HEK293 (cell line): ENCODE data around the gene ARHGEF4.

Experiments used
- CTCF ChIP-seq: fragments of 450-650 bp; formaldehyde crosslinking; IDR thresholded peaks from 2 replicates; pipeline ENCODE4 v1.5.1; 2016; ENCODE audit warnings: missing biosample characterization, missing genetic modification characterization
- HIC1 ChIP-seq: fragments of 450-650 bp; formaldehyde crosslinking; IDR thresholded peaks from 2 replicates; pipeline ENCODE4 v1.5.1; 2016; ENCODE audit warnings: missing biosample characterization, missing genetic modification characterization
- ZBTB1 ChIP-seq: fragments of 450-650 bp; formaldehyde crosslinking; IDR thresholded peaks from 2 replicates; pipeline ENCODE4 v1.5.1; 2016; ENCODE audit warnings: missing biosample characterization, missing genetic modification characterization
- ZNF140 ChIP-seq: fragments of 450-650 bp; formaldehyde crosslinking; IDR thresholded peaks from 2 replicates; pipeline ENCODE4 v1.5.1; 2016; ENCODE audit warnings: missing biosample characterization, missing genetic modification characterization
- ZNF184 ChIP-seq: fragments of 450-650 bp; IDR thresholded peaks from 2 replicates; pipeline ENCODE4 v1.5.1; 2018; ENCODE audit warnings: missing biosample characterization, mild to moderate bottlenecking, missing genetic modification characterization
- ZNF274 ChIP-seq, 2 experiments: fragments of 200-500 bp in 1 of 2; fragments of 450-650 bp in 1 of 2; sonication (Bioruptor generic) in 1 of 2; formaldehyde crosslinking in 1 of 2; IDR thresholded peaks; 2 replicates each; pipeline versions ENCODE4 v1.5.1 to v1.6.1; 2014 to 2016; ENCODE audit warnings: borderline replicate concordance in 1 of 2, inconsistent platforms in 1 of 2, low read length in 1 of 2, missing biosample characterization in 1 of 2, missing genetic modification characterization in 1 of 2
- ZNF350 ChIP-seq: fragments of 450-650 bp; formaldehyde crosslinking; IDR thresholded peaks from 2 replicates; pipeline ENCODE4 v1.5.0; 2017; ENCODE audit warnings: missing biosample characterization, mild to moderate bottlenecking, missing genetic modification characterization
- ZNF558 ChIP-seq: fragments of 450-650 bp; formaldehyde crosslinking; IDR thresholded peaks from 2 replicates; pipeline ENCODE4 v1.5.1; 2016; ENCODE audit warnings: missing biosample characterization, missing genetic modification characterization

- no peak for TF ChIP-seq CTCF (tag by site-specific recombination)
- no peak for TF ChIP-seq ZBTB1 (tag by site-specific recombination)
- TF ChIP-seq ZNF350: no peak
- TF ChIP-seq ZNF274 (IDR thresholded peaks at IDR 0.05; ENCODE audit: low read length): no peak
- no peak for TF ChIP-seq ZNF274 (tag by site-specific recombination; IDR thresholded peaks at IDR 0.05; ENCODE audit: borderline replicate concordance)
- TF ChIP-seq ZNF184 (tag by site-specific recombination): no peak
- no peak for TF ChIP-seq ZNF558 (tag by site-specific recombination)
- no peak for TF ChIP-seq ZNF140 (tag by site-specific recombination)
- no peak for TF ChIP-seq HIC1
These were observed 135.7 kb downstream of the ARHGEF4 start for GRCh38 chr2:130972410-130972809.
